K562 (cell line): ENCODE results near the gene RHBDD1. TPM values are rescaled to one million over a fixed set of nuclear protein-coding genes. Genes with fewer than 3 reads are reported as not detected.
A peak's percentile ranks its signal among the peaks of the same experiment; 100 is the strongest.

Experiments
- CREBBP ChIP-seq: IDR thresholded peaks from one replicate; pipeline ENCODE4 v1.6.1; 2012; ENCODE audit warnings: low read depth, mild to moderate bottlenecking, control low read depth, inconsistent platforms, low read length
- EHMT2 ChIP-seq: fragments of 450-650 bp; IDR thresholded peaks from 2 replicates; pipeline ENCODE4 v1.6.1; 2018; ENCODE audit warnings: antibody characterized with exemption
- FOXM1 ChIP-seq, 2 experiments: fragments of 450-650 bp in 1 of 2; sonication (generic) in 1 of 2; formaldehyde crosslinking in 1 of 2; IDR thresholded peaks; 2 replicates each; pipeline versions ENCODE4 v1.6.1 to v1.9.0; 2017 to 2022; ENCODE audit warnings: low read depth in 2 of 2, mild to moderate bottlenecking in 2 of 2, missing genetic modification reagents in 1 of 2, moderate library complexity in 1 of 2
- GABPA ChIP-seq: fragments of 200-800 bp; sonication (Bioruptor generic); conservative IDR thresholded peaks from 2 replicates; pipeline ENCODE4 v1.6.1; 2016; ENCODE audit warnings: low read depth, missing genetic modification characterization, missing compliant biosample characterization
- HMG20A ChIP-seq: fragments of 450-650 bp; formaldehyde crosslinking; conservative IDR thresholded peaks from 2 replicates; pipeline ENCODE4 v1.4.0; 2020; ENCODE audit warnings: mild to moderate bottlenecking, mixed read lengths
- MAZ ChIP-seq, 2 experiments: fragments of 450-650 bp in 1 of 2; sonication (generic) in 1 of 2; formaldehyde crosslinking; IDR thresholded peaks in 1 of 2; conservative IDR thresholded peaks in 1 of 2; 2 replicates each; pipeline versions ENCODE4 v1.4.0 to v1.5.0; 2020; ENCODE audit warnings: mild to moderate bottlenecking in 1 of 2, missing genetic modification reagents in 1 of 2
- MCM5 ChIP-seq: fragments of 450-650 bp; IDR thresholded peaks from 2 replicates; pipeline ENCODE4 v1.6.1; 2016; ENCODE audit warnings: low read depth
- MTA2 ChIP-seq: fragments of 450-650 bp; IDR thresholded peaks from 2 replicates; pipeline ENCODE4 v1.6.1; 2016; ENCODE audit warnings: low read depth
- SMAD4 ChIP-seq: fragments of 250-450 bp; sonication (Bioruptor Pico); conservative IDR thresholded peaks from 2 replicates; pipeline ENCODE4 v1.8.0; 2021; ENCODE audit warnings: inconsistent platforms, mild to moderate bottlenecking, moderate library complexity
- SMARCC2 ChIP-seq: fragments of 450-650 bp; IDR thresholded peaks from 2 replicates; pipeline ENCODE4 v1.6.1; 2017; ENCODE audit warnings: antibody characterized with exemption, moderate library complexity, mild to moderate bottlenecking, low read depth
- TSC22D4 ChIP-seq: fragments of 450-650 bp; IDR thresholded peaks from 2 replicates; pipeline ENCODE4 v1.6.1; 2016; ENCODE audit warnings: missing genetic modification characterization, missing biosample characterization, control low read depth
- ZFPM2 ChIP-seq: fragments of 250-450 bp; sonication (Bioruptor Pico); IDR thresholded peaks from 2 replicates; pipeline ENCODE4 v1.5.1; 2022; ENCODE audit warnings: mild to moderate bottlenecking
- ZNF12 ChIP-seq: sonication (generic); formaldehyde crosslinking; IDR thresholded peaks from 2 replicates; pipeline ENCODE4 v1.4.0; 2020; ENCODE audit warnings: mild to moderate bottlenecking, missing genetic modification reagents
- ZNF239 ChIP-seq: fragments of 250-450 bp; sonication (Bioruptor Pico); IDR thresholded peaks from 2 replicates; pipeline ENCODE4 v1.4.0; 2020; ENCODE audit warnings: mild to moderate bottlenecking
- ZNF316 ChIP-seq: fragments of 450-650 bp; IDR thresholded peaks from 2 replicates; pipeline ENCODE4 v1.6.1; 2016
- ZNF444 ChIP-seq: fragments of 250-450 bp; sonication (Bioruptor Pico); IDR thresholded peaks from 2 replicates; pipeline ENCODE4 v1.4.0; 2020; ENCODE audit warnings: mild to moderate bottlenecking, moderate library complexity
- ZNF586 ChIP-seq: fragments of 450-650 bp; formaldehyde crosslinking; conservative IDR thresholded peaks from 2 replicates; pipeline ENCODE4 v1.4.0; 2020; ENCODE audit warnings: mild to moderate bottlenecking, moderate library complexity
- polyA plus RNA-seq, 8 experiments: library from polyadenylated mRNA; depleted of rRNA in 4 of 8; stranded (reverse) in 5 of 8; unstranded in 3 of 8; fragments of >200 nt; fragmentation: Nextera tagmentation in 2 of 8; fragmentation: Illumina TruSeq in 1 of 8; extraction: Ambion mirVana in 2 of 8; extraction: Trizol in 1 of 8; gene quantifications; 2 replicates each; pipeline versions ENCODE4 v1.2.1 to v1.2.3, GENCODE V29; 2011 to 2014; ENCODE audit warnings: inconsistent platforms in 1 of 8, missing spikeins in 1 of 8
- total RNA-seq, 7 experiments: library from RNA; depleted of rRNA in 6 of 7; stranded (reverse); fragments of >200 nt in 6 of 7; fragmentation: Illumina TruSeq in 2 of 7; extraction: Trizol in 2 of 7; gene quantifications; 2 replicates each; pipeline versions ENCODE4 v1.2.1 to v1.2.3, GENCODE V29; 2011 to 2021; ENCODE audit warnings: low replicate concordance in 1 of 7
- TF ChIP-seq, protein P1 (sequence below): sonication (generic); formaldehyde crosslinking; IDR thresholded peaks from 2 replicates; pipeline ENCODE4 v1.8.0; 2023; ENCODE audit warnings: mild to moderate bottlenecking, missing genetic modification reagents
- TF ChIP-seq, protein P2 (sequence below): fragments of 250-450 bp; sonication (Bioruptor Pico); IDR thresholded peaks from 2 replicates; pipeline ENCODE4 v1.9.0; 2021; ENCODE audit warnings: mild to moderate bottlenecking
- TF ChIP-seq, protein P3 (sequence below): sonication (generic); formaldehyde crosslinking; IDR thresholded peaks from 2 replicates; pipeline ENCODE4 v1.9.0; 2022; ENCODE audit warnings: mild to moderate bottlenecking, missing genetic modification reagents
- TF ChIP-seq, protein P4 (sequence below): sonication (generic); formaldehyde crosslinking; IDR thresholded peaks from 2 replicates; pipeline ENCODE4 v1.8.0; 2023; ENCODE audit warnings: mild to moderate bottlenecking, missing genetic modification reagents
- TF ChIP-seq, protein P5 (sequence below), 2 experiments: IDR thresholded peaks; 2 replicates each; pipeline ENCODE4 v1.6.1; 2012; ENCODE audit warnings: improper control_type of control experiment in 2 of 2, low read depth in 2 of 2, low read length in 2 of 2, borderline replicate concordance in 1 of 2

RHBDD1 gene
- total and polyA plus RNA-seq, 9 of the 15 experiments (the other 6 are each of a cell fraction or from before 2014, with no cell fraction given) = 4.8 to 34.8 (median 15.6) TPM

DNA sequence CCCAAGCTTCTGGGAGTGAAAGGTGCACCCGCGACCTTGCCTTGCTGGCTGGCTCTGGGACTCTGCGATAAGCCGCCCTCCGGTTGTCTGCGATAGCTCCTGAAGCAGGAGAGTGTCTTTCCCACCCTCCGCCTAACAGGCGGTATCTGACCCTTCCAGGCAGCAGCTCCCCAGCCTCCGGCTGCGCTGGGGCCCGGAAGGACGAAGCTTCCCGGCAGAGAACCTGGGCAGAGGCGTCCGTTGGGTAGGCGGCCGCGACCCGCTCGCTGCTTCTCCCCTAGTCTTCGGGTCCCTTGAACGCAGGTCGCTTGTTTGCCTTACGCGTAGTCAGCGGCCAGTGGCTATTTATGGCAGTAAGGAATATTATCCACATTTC is 446 bp upstream of the RHBDD1 start (continued):
- TF ChIP-seq, protein P1, sequence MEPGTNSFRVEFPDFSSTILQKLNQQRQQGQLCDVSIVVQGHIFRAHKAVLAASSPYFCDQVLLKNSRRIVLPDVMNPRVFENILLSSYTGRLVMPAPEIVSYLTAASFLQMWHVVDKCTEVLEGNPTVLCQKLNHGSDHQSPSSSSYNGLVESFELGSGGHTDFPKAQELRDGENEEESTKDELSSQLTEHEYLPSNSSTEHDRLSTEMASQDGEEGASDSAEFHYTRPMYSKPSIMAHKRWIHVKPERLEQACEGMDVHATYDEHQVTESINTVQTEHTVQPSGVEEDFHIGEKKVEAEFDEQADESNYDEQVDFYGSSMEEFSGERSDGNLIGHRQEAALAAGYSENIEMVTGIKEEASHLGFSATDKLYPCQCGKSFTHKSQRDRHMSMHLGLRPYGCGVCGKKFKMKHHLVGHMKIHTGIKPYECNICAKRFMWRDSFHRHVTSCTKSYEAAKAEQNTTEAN (CRISPR knock-in tag) = no peak
- TF ChIP-seq ZNF586 (CRISPR knock-in tag) = no peak
- TF ChIP-seq MCM5 = no peak
- peak; percentile 66; the same call in 1 of the 2 replicates for TF ChIP-seq FOXM1 (IDR thresholded peaks at IDR 0.05; ENCODE audit: low read depth)
- TF ChIP-seq FOXM1 (CRISPR knock-in tag; IDR thresholded peaks at IDR 0.05; ENCODE audit: low read depth) = no peak
- TF ChIP-seq TSC22D4 (tag) = no peak
- no peak for TF ChIP-seq ZFPM2 (CRISPR knock-in tag)
- TF ChIP-seq ZNF444 (CRISPR knock-in tag) = no peak
- TF ChIP-seq, protein P2, sequence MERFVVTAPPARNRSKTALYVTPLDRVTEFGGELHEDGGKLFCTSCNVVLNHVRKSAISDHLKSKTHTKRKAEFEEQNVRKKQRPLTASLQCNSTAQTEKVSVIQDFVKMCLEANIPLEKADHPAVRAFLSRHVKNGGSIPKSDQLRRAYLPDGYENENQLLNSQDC = no peak
- TF ChIP-seq ZNF316 = no peak
- no peak for TF ChIP-seq EHMT2
- TF ChIP-seq MAZ (CRISPR knock-in tag; conservative IDR thresholded peaks at IDR 0.05 in 1 of 2, IDR thresholded peaks at IDR 0.05 in 1 of 2) = no peak
- peak; percentile 89 for TF ChIP-seq MTA2
- no peak for TF ChIP-seq CREBBP
- TF ChIP-seq, protein P3, sequence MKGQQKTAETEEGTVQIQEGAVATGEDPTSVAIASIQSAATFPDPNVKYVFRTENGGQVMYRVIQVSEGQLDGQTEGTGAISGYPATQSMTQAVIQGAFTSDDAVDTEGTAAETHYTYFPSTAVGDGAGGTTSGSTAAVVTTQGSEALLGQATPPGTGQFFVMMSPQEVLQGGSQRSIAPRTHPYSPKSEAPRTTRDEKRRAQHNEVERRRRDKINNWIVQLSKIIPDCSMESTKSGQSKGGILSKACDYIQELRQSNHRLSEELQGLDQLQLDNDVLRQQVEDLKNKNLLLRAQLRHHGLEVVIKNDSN (CRISPR knock-in tag) = no peak
- no peak for TF ChIP-seq HMG20A
- no peak for TF ChIP-seq ZNF239 (CRISPR knock-in tag)
- TF ChIP-seq GABPA (tag) = no peak
- TF ChIP-seq SMAD4 (CRISPR knock-in tag) = peak; percentile 91
- TF ChIP-seq SMARCC2 = peak; percentile 42; the same call in 1 of the 2 replicates
- TF ChIP-seq, protein P4, sequence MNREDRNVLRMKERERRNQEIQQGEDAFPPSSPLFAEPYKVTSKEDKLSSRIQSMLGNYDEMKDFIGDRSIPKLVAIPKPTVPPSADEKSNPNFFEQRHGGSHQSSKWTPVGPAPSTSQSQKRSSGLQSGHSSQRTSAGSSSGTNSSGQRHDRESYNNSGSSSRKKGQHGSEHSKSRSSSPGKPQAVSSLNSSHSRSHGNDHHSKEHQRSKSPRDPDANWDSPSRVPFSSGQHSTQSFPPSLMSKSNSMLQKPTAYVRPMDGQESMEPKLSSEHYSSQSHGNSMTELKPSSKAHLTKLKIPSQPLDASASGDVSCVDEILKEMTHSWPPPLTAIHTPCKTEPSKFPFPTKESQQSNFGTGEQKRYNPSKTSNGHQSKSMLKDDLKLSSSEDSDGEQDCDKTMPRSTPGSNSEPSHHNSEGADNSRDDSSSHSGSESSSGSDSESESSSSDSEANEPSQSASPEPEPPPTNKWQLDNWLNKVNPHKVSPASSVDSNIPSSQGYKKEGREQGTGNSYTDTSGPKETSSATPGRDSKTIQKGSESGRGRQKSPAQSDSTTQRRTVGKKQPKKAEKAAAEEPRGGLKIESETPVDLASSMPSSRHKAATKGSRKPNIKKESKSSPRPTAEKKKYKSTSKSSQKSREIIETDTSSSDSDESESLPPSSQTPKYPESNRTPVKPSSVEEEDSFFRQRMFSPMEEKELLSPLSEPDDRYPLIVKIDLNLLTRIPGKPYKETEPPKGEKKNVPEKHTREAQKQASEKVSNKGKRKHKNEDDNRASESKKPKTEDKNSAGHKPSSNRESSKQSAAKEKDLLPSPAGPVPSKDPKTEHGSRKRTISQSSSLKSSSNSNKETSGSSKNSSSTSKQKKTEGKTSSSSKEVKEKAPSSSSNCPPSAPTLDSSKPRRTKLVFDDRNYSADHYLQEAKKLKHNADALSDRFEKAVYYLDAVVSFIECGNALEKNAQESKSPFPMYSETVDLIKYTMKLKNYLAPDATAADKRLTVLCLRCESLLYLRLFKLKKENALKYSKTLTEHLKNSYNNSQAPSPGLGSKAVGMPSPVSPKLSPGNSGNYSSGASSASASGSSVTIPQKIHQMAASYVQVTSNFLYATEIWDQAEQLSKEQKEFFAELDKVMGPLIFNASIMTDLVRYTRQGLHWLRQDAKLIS (CRISPR knock-in tag) = no peak; the same call in none of the 2 replicates
- TF ChIP-seq, protein P5, sequence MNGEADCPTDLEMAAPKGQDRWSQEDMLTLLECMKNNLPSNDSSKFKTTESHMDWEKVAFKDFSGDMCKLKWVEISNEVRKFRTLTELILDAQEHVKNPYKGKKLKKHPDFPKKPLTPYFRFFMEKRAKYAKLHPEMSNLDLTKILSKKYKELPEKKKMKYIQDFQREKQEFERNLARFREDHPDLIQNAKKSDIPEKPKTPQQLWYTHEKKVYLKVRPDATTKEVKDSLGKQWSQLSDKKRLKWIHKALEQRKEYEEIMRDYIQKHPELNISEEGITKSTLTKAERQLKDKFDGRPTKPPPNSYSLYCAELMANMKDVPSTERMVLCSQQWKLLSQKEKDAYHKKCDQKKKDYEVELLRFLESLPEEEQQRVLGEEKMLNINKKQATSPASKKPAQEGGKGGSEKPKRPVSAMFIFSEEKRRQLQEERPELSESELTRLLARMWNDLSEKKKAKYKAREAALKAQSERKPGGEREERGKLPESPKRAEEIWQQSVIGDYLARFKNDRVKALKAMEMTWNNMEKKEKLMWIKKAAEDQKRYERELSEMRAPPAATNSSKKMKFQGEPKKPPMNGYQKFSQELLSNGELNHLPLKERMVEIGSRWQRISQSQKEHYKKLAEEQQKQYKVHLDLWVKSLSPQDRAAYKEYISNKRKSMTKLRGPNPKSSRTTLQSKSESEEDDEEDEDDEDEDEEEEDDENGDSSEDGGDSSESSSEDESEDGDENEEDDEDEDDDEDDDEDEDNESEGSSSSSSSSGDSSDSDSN (IDR thresholded peaks at IDR 0.05; ENCODE audit: borderline replicate concordance in 1 of 2, low read depth in 2 of 2, low read length in 2 of 2) = peak; percentile 94 to 99; a peak in 3 of 4 replicates
- no peak for TF ChIP-seq ZNF12 (CRISPR knock-in tag)
